Ishikawa (cell line): Measurements from ENCODE around the gene TBCA.

Source experiments
- EP300 ChIP-seq: IDR thresholded peaks from 2 replicates; pipeline ENCODE4 v1.6.1; 2012; ENCODE audit warnings: borderline replicate concordance
- FOXM1 ChIP-seq: IDR thresholded peaks from 2 replicates; pipeline ENCODE4 v1.6.1; 2012; ENCODE audit warnings: low read depth, borderline replicate concordance
- NFIC ChIP-seq: IDR thresholded peaks from 2 replicates; pipeline ENCODE4 v1.6.1; 2012
- TF ChIP-seq, protein P1 (sequence below): IDR thresholded peaks from 2 replicates; pipeline ENCODE4 v1.6.1; 2012; ENCODE audit warnings: low read depth, mild to moderate bottlenecking
- TF ChIP-seq, protein P2 (sequence below): IDR thresholded peaks from 2 replicates; pipeline ENCODE4 v1.6.1; 2012

- TF ChIP-seq, protein P1, sequence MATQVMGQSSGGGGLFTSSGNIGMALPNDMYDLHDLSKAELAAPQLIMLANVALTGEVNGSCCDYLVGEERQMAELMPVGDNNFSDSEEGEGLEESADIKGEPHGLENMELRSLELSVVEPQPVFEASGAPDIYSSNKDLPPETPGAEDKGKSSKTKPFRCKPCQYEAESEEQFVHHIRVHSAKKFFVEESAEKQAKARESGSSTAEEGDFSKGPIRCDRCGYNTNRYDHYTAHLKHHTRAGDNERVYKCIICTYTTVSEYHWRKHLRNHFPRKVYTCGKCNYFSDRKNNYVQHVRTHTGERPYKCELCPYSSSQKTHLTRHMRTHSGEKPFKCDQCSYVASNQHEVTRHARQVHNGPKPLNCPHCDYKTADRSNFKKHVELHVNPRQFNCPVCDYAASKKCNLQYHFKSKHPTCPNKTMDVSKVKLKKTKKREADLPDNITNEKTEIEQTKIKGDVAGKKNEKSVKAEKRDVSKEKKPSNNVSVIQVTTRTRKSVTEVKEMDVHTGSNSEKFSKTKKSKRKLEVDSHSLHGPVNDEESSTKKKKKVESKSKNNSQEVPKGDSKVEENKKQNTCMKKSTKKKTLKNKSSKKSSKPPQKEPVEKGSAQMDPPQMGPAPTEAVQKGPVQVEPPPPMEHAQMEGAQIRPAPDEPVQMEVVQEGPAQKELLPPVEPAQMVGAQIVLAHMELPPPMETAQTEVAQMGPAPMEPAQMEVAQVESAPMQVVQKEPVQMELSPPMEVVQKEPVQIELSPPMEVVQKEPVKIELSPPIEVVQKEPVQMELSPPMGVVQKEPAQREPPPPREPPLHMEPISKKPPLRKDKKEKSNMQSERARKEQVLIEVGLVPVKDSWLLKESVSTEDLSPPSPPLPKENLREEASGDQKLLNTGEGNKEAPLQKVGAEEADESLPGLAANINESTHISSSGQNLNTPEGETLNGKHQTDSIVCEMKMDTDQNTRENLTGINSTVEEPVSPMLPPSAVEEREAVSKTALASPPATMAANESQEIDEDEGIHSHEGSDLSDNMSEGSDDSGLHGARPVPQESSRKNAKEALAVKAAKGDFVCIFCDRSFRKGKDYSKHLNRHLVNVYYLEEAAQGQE: no peak
- TF ChIP-seq EP300 (no peak), FOXM1 (no peak), NFIC (no peak)
- TF ChIP-seq, protein P2, sequence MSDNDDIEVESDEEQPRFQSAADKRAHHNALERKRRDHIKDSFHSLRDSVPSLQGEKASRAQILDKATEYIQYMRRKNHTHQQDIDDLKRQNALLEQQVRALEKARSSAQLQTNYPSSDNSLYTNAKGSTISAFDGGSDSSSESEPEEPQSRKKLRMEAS: no peak
Measured at GRCh38 chr5:77733130-77733529, 43.0 kb downstream of the TBCA start.
